T-cell (primary cell): Measurements from ENCODE around the gene NTMT1. TPM values are rescaled to one million over a fixed set of nuclear protein-coding genes. Genes with fewer than 3 reads are reported as not detected.
"Not testable (repeated sequence)": the region's sequence is repeated elsewhere in the genome, so short reads cannot be mapped to it uniquely, and the experiment has no call there.

Experiments
- ATAC-seq, 4 experiments: fragments of 200-7000 bp in 3 of 4; fragments of 150-1000 bp in 1 of 4; cut with Tn5 transposase; replicated peaks in 1 of 4; 1 replicate in 3 of 4; 2 replicates in 1 of 4; pipeline ENCODE4 v1.10.0; 2021; ENCODE audit warnings: moderate library complexity in 3 of 4, mild to moderate bottlenecking in 2 of 4, moderate number of reproducible peaks in 1 of 4
- CTCF ChIA-PET, 2 donors: fragments of 300-600 bp; sonication (Branson Sonifier 250); formaldehyde crosslinking; loops; one replicate each; lab custom pipeline; 2022; ENCODE audit warnings: antibody characterized with exemption in 2 of 2; lab: Charles Lee
- POLR2A ChIA-PET, 2 donors: fragments of 300-600 bp; sonication (Branson Sonifier 250); formaldehyde crosslinking; loops; one replicate each; lab custom pipeline; 2022; ENCODE audit warnings: antibody characterized with exemption in 2 of 2; lab: Charles Lee
- DNase-seq, 35 experiments: peaks; one replicate each; pipeline versions ENCODE4 v3.0.0 to v3.0.0-alpha.2; 2013 to 2023
- H3K27ac ChIP-seq: one replicate; pipeline ENCODE4 v1.5.1; 2013; ENCODE audit warnings: low read length
- H3K27me3 ChIP-seq, 2 experiments: replicated peaks in 1 of 2; 1 replicate in 1 of 2; 2 replicates in 1 of 2; pipeline versions ENCODE4 v1.6.1 to v1.7.0; 2013; ENCODE audit warnings: low read length in 1 of 2, mixed read lengths in 1 of 2; ENCODE audit not compliant: control insufficient read depth in 2 of 2, insufficient read depth in 2 of 2; ENCODE audit errors: extremely low read depth in 1 of 2
- H3K36me3 ChIP-seq, 2 donors: 1 replicate in 1 of 2; 2 replicates in 1 of 2; pipeline versions ENCODE4 v1.6.1 to v1.7.0; 2013; ENCODE audit warnings: low read length in 1 of 2; ENCODE audit not compliant: control insufficient read depth in 2 of 2, insufficient read depth in 1 of 2; ENCODE audit errors: extremely low read depth in 1 of 2
- H3K4me1 ChIP-seq, 2 experiments: 1 replicate in 1 of 2; 2 replicates in 1 of 2; pipeline versions ENCODE4 v1.6.1 to v1.7.0; 2013; ENCODE audit warnings: low read length in 2 of 2, mixed read lengths in 1 of 2; ENCODE audit not compliant: insufficient read depth in 2 of 2, control insufficient read depth in 1 of 2; ENCODE audit errors: extremely low read depth in 1 of 2
- H3K4me3 ChIP-seq, 2 donors: 1 replicate in 1 of 2; 2 replicates in 1 of 2; pipeline versions ENCODE4 v1.5.1 to v1.7.0; 2013; ENCODE audit warnings: mild to moderate bottlenecking in 2 of 2, low read length in 1 of 2, moderate library complexity in 1 of 2; ENCODE audit not compliant: control insufficient read depth in 1 of 2; ENCODE audit errors: extremely low read depth in 1 of 2
- H3K9me3 ChIP-seq: 2 replicates; pipeline ENCODE4 v1.7.0; 2013
- H3K27ac Mint-ChIP-seq, 2 donors: one replicate each; pipeline ENCODE4 v1.8.0; 2020 to 2021; ENCODE audit warnings: mild to moderate bottlenecking in 2 of 2, mixed read lengths in 2 of 2
- H3K27me3 Mint-ChIP-seq, 2 donors: one replicate each; pipeline ENCODE4 v1.8.0; 2021 to 2022; ENCODE audit warnings: mixed read lengths in 2 of 2
- H3K36me3 Mint-ChIP-seq: one replicate; pipeline ENCODE4 v1.8.0; 2021; ENCODE audit warnings: mixed read lengths
- H3K4me1 Mint-ChIP-seq, 3 donors: one replicate each; pipeline ENCODE4 v1.8.0; 2020 to 2022; ENCODE audit warnings: mixed read lengths in 3 of 3, mild to moderate bottlenecking in 1 of 3
- H3K4me3 Mint-ChIP-seq, 3 donors: one replicate each; pipeline ENCODE4 v1.8.0; 2020 to 2022; ENCODE audit warnings: mild to moderate bottlenecking in 3 of 3, mixed read lengths in 3 of 3, moderate library complexity in 3 of 3
- H3K9me3 Mint-ChIP-seq, 3 donors: one replicate each; pipeline ENCODE4 v1.8.0; 2020 to 2022; ENCODE audit warnings: mixed read lengths in 3 of 3
- WGBS: methylation state at CpG from one replicate; pipeline ENCODE4 v1.1.5; 2013; ENCODE audit warnings: missing lambda C conversion rate; ENCODE audit not compliant: insufficient coverage; 5-methylcytosine and 5-hydroxymethylcytosine counted together
- total RNA-seq, 35 experiments: library from RNA in 6 of 35; stranded (reverse) in 6 of 35; fragments of 120-200 nt in 1 of 35; gene quantifications; one replicate each; pipeline versions ENCODE4 v1.2.1 to v1.2.4 and lab custom pipeline; 2013 to 2026

The NTMT1 gene
- total RNA-seq, 5 donors from 2014 or later (not counting 1 experiment from before 2014, with no cell fraction given), result 31.0 to 45.0 (median 40.3) TPM

DNA sequence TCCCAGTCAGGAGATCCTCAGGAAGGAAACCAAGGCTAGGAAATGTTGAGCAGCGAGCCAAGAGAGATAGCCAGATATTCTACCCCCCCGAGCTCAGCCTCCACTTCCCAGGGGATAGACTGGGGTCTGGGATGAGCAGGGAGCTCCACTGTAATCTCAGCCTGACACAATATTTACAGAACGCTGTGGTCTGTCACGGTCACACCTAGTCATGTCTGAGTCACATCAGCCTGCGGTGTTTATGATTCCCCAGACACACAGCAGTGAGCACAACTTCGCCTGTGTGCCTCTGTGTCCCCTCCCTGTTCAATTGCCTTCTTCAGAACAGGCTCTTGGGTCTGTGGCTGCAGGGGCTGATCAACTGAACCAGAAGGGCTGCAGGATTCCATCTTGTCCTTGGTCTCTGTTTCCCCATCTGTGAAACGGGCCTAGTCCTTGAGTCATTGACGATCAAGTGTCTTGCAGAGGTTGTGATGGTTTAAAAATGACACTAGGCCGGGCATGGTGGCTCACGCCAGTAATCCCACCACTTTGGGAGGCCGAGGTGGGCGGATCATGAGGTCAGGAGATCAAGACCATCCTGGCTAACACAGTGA is 30.9 kb downstream of the NTMT1 start:
- CTCF ChIA-PET, result no interaction called here
- POLR2A ChIA-PET, result interaction anchor here in 1 of 2 donors (0.7 kb wide), 1 partner anchor 34 kb away, joined by 4 read pairs; no protein-coding TSS in a partner anchor
- ATAC-seq, result no peak

DNA sequence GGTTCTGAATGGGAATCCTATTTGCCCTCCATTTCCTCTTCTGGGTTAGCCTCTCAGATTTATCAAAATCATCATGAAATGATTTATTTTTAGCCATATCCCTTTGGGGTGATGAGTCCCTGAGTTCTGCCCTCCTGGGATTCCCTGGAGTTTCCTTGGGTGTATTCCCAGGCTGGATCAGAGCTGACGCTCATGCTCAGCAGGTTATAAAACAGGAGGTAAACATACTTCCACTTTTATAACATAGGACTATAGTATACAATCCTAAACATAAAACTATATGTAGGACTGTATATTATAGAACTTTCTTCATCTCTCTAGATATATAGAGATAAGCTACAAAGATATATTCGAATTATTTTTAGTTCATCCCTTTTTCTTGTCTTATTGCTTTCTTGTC is 35.1 kb downstream of the NTMT1 start:
- no peak for ATAC-seq
- no peak overlapping the region for H3K4me3 Mint-ChIP-seq

More for the DNA sequence above, 30.9 kb downstream of the NTMT1 start:
- H3K27ac Mint-ChIP-seq, result no peak overlapping the region
- DNase-seq, result no peak
- Histone ChIP-seq H3K4me1 (no peaks in the 10 kb centered on the region), H3K27ac (no peak overlapping the region), H3K27me3 (peaks cover 0 to 11% of the 10 kb centered on the region in 2 experiments), H3K9me3 (no peaks in the 10 kb centered on the region), H3K4me3 (no peak overlapping the region), H3K36me3 (no peaks in the 10 kb centered on the region)
- WGBS, result 72% methylated on average over 6 of the region's 12 CpGs
- H3K4me1 Mint-ChIP-seq, result peaks cover 0 to 4% (median 0%) of the 10 kb centered on the region in 3 donors
- no peak overlapping the region for H3K4me3 Mint-ChIP-seq
- no peaks in the 10 kb centered on the region for H3K9me3 Mint-ChIP-seq
- no peaks in the 10 kb centered on the region for H3K27me3 Mint-ChIP-seq
- no peaks in the 10 kb centered on the region for H3K36me3 Mint-ChIP-seq

GRCh38 chr9:129662239-129662638 is 36.3 kb downstream of the NTMT1 start:
- CTCF ChIA-PET, result interaction anchor here in 1 of 2 donors (0.6 kb wide), 2 partner anchors 485 to 546 kb away, joined by 3 to 6 read pairs; no protein-coding TSS in a partner anchor
- not testable (repeated sequence) for H3K4me3 Mint-ChIP-seq

More for the DNA sequence above, 35.1 kb downstream of the NTMT1 start:
- ChIA-PET CTCF (no interaction called here), POLR2A (no interaction called here)
- Mint-ChIP-seq H3K27ac (no peak overlapping the region), H3K36me3 (no peaks in the 10 kb centered on the region), H3K27me3 (peaks cover 0 to 8% of the 10 kb centered on the region in 2 donors), H3K9me3 (no peaks in the 10 kb centered on the region), H3K4me1 (peaks cover 3 to 4% (median 4%) of the 10 kb centered on the region in 3 donors)
- Histone ChIP-seq H3K27me3 (peaks cover 0 to 21% of the 10 kb centered on the region in 2 experiments), H3K9me3 (no peaks in the 10 kb centered on the region), H3K4me3 (no peak overlapping the region), H3K27ac (no peak overlapping the region), H3K4me1 (peaks cover 0 to 11% of the 10 kb centered on the region in 2 experiments), H3K36me3 (no peaks in the 10 kb centered on the region)
- no peak for DNase-seq
- WGBS, result no CpG with 5 or more reads among the region's 2 CpGs

GRCh38 chr9:129664746-129665388 is 38.9 kb downstream of the NTMT1 start:
- CTCF ChIA-PET, result no interaction called here
- Histone ChIP-seq H3K36me3 (no peaks in the 10 kb centered on the region), H3K4me1 (peaks cover 0 to 18% of the 10 kb centered on the region in 2 experiments), H3K9me3 (no peaks in the 10 kb centered on the region), H3K27ac (no peak overlapping the region), H3K4me3 (peak overlapping the region; percentile 39 to 46), H3K27me3 (peaks cover 4 to 49% of the 10 kb centered on the region in 2 experiments)
- WGBS, result 26% methylated on average over 26 of the region's 36 CpGs
- Mint-ChIP-seq H3K36me3 (no peaks in the 10 kb centered on the region), H3K4me1 (peaks cover 3 to 4% (median 4%) of the 10 kb centered on the region in 3 donors), H3K4me3 (peak overlapping the region; percentile 69 to 86 (median 71)), H3K9me3 (no peaks in the 10 kb centered on the region), H3K27me3 (peaks cover 5 to 27% of the 10 kb centered on the region in 2 donors), H3K27ac (peak overlapping the region in 1 of 2 donors; percentile 24)
- POLR2A ChIA-PET, result no interaction called here
- ATAC-seq (peak; percentile 59 to 74 (median 62)), DNase-seq (peak in 3 of 35 experiments; percentile 6 to 23 (median 7))

More at GRCh38 chr9:129662239-129662638, 36.3 kb downstream of the NTMT1 start:
- H3K27ac ChIP-seq, H3K36me3 ChIP-seq, H3K4me3 ChIP-seq, POLR2A ChIA-PET, H3K9me3 Mint-ChIP-seq, ATAC-seq, H3K27ac Mint-ChIP-seq, H3K9me3 ChIP-seq, DNase-seq, H3K36me3 Mint-ChIP-seq, H3K4me1 Mint-ChIP-seq: not testable (repeated sequence)
- Histone ChIP-seq H3K27me3 (peaks cover 4 to 33% of the 10 kb centered on the region in 2 experiments), H3K4me1 (peaks cover 0 to 18% of the 10 kb centered on the region in 2 experiments)
- 100% methylated on average over 1 of the region's 3 CpGs for WGBS
- H3K27me3 Mint-ChIP-seq, result peaks cover 1 to 13% of the 10 kb centered on the region in 2 donors

GRCh38 chr9:129665389-129665775 is 39.4 kb downstream of the NTMT1 start, which contains the start of gene PRRX2:
PRRX2 (plus strand) TSS chr9:129665647; CDS start chr9:129665868, 221 bp downstream.
- H3K27me3 ChIP-seq, result peaks cover 4 to 49% of the 10 kb centered on the region in 2 experiments
- DNase-seq, result peak in 18 of 35 experiments; percentile 2 to 40 (median 13)
- peak; percentile 55 to 69 (median 60) for ATAC-seq
- WGBS, result under 1% methylated on average over 27 of the region's 37 CpGs
- H3K27ac ChIP-seq, result no peak within 1 kb of the TSS
- H3K9me3 Mint-ChIP-seq, result no peaks in the 10 kb centered on the region
- POLR2A ChIA-PET, result no interaction called here
- H3K4me1 ChIP-seq, result peaks cover 0 to 18% of the 10 kb centered on the region in 2 experiments
- H3K27me3 Mint-ChIP-seq, result peaks cover 5 to 30% of the 10 kb centered on the region in 2 donors
- H3K9me3 ChIP-seq, result no peaks in the 10 kb centered on the region
- peak within 1 kb of the TSS; percentile 69 to 86 (median 71) for H3K4me3 Mint-ChIP-seq
- no peaks in the 10 kb centered on the region for H3K36me3 Mint-ChIP-seq
- peak within 1 kb of the TSS; percentile 39 to 46 for H3K4me3 ChIP-seq
- H3K36me3 ChIP-seq, result no peaks in the 10 kb centered on the region
- peaks cover 3 to 4% (median 4%) of the 10 kb centered on the region in 3 donors for H3K4me1 Mint-ChIP-seq
- peak within 1 kb of the TSS in 1 of 2 donors; percentile 24 for H3K27ac Mint-ChIP-seq
- CTCF ChIA-PET, result no interaction called here

- Histone ChIP-seq H3K4me3 (peak overlapping the region in 1 of 2 donors; percentile 46), H3K4me1 (peaks cover 0 to 18% of the 10 kb centered on the region in 2 experiments), H3K27ac (no peak overlapping the region), H3K36me3 (no peaks in the 10 kb centered on the region), H3K27me3 (peaks cover 4 to 49% of the 10 kb centered on the region in 2 experiments), H3K9me3 (no peaks in the 10 kb centered on the region)
- H3K27me3 Mint-ChIP-seq, result peaks cover 5 to 32% of the 10 kb centered on the region in 2 donors
- WGBS, result 5% methylated on average over 77 of the region's 88 CpGs
- peak overlapping the region in 2 of 3 donors; percentile 51 to 86 for H3K4me3 Mint-ChIP-seq
- ATAC-seq (peak; percentile 27 to 34 (median 31)), DNase-seq (no peak)
- no peaks in the 10 kb centered on the region for H3K9me3 Mint-ChIP-seq
- CTCF ChIA-PET, result no interaction called here
- H3K4me1 Mint-ChIP-seq, result peaks cover 1 to 4% (median 3%) of the 10 kb centered on the region in 3 donors
- POLR2A ChIA-PET, result no interaction called here
- H3K36me3 Mint-ChIP-seq, result no peaks in the 10 kb centered on the region
- no peak overlapping the region for H3K27ac Mint-ChIP-seq
Observed at GRCh38 chr9:129665814-129666520, 40.0 kb downstream of the NTMT1 start.
